Ascending aorta (tissue), 2 donors: Measurements from ENCODE around the gene NAV1. TPM values are rescaled to one million over a fixed set of nuclear protein-coding genes. Genes with fewer than 3 reads are reported as not detected.

Experiments used
- DNase-seq, 2 donors: peaks; one replicate each; pipeline ENCODE4 v3.0.0-alpha.2; 2019; ENCODE audit warnings: low spot score in 2 of 2
- H3K27ac ChIP-seq, 2 donors: fragments of 200-600 bp; sonication (generic); one replicate each; pipeline ENCODE4 v1.5.1; 2016 to 2017; ENCODE audit warnings: mild to moderate bottlenecking in 1 of 2
- H3K27me3 ChIP-seq: fragments of 200-600 bp; sonication (generic); one replicate; pipeline ENCODE4 v1.5.1; 2017
- H3K36me3 ChIP-seq, 2 donors: fragments of 200-600 bp; sonication (generic); one replicate each; pipeline ENCODE4 v1.5.1; 2016
- H3K4me1 ChIP-seq, 2 donors: fragments of 200-600 bp; sonication (generic); one replicate each; pipeline ENCODE4 v1.5.1; 2016 to 2017; ENCODE audit warnings: mild to moderate bottlenecking in 1 of 2
- H3K4me3 ChIP-seq, 2 donors: fragments of 200-600 bp; sonication (generic); one replicate each; pipeline ENCODE4 v1.5.1; 2016 to 2017; ENCODE audit warnings: mild to moderate bottlenecking in 1 of 2
- H3K9me3 ChIP-seq, 2 donors: fragments of 200-600 bp; sonication (generic); one replicate each; pipeline ENCODE4 v1.5.1; 2016
- intact Hi-C: fragments of 100-400 bp; cut with DNase I; formaldehyde crosslinking; loops from one replicate; pipeline ENCODE4 v1.15.1; 2023
- total RNA-seq: library from RNA; depleted of rRNA; stranded (reverse); fragments of >200 nt; gene quantifications from one replicate; pipeline ENCODE4 v1.1.0, GENCODE V29; 2016
- TF ChIP-seq, protein P1 (sequence below), 3 experiments: fragments of 200-600 bp in 2 of 3; fragments of 450-650 bp in 1 of 3; sonication (generic) in 2 of 3; IDR thresholded peaks; one replicate each; pipeline ENCODE4 v1.5.1; 2016 to 2019; ENCODE audit warnings: antibody characterized with exemption in 3 of 3, mild to moderate bottlenecking in 1 of 3, moderate library complexity in 1 of 3

The NAV1 gene
- total RNA-seq, 1 donor from 2014 or later: 131 TPM

DNA sequence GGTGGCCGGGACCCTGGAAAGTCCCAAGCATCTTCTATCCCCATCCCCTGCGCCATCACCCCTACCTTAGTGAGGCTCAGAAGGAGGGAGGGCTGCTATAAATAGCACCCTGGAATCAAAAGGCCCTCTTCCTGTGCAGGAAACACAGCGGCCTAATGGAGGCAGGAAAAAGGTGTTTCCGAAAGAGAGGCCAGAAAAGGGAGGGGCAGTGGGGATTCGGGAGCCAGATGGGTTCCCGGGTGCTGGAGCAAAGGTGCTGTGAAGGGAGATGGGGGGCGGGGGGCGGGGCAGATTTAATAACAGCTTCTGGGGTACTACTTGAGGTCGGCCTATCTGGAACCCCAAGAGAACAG, 16.6 kb downstream of the NAV1 start:
- no peak overlapping the region for H3K27ac ChIP-seq
- no peak for DNase-seq
- peaks cover 7 to 29% of the 10 kb centered on the region in 2 donors for H3K4me1 ChIP-seq
- TF ChIP-seq, protein P1, sequence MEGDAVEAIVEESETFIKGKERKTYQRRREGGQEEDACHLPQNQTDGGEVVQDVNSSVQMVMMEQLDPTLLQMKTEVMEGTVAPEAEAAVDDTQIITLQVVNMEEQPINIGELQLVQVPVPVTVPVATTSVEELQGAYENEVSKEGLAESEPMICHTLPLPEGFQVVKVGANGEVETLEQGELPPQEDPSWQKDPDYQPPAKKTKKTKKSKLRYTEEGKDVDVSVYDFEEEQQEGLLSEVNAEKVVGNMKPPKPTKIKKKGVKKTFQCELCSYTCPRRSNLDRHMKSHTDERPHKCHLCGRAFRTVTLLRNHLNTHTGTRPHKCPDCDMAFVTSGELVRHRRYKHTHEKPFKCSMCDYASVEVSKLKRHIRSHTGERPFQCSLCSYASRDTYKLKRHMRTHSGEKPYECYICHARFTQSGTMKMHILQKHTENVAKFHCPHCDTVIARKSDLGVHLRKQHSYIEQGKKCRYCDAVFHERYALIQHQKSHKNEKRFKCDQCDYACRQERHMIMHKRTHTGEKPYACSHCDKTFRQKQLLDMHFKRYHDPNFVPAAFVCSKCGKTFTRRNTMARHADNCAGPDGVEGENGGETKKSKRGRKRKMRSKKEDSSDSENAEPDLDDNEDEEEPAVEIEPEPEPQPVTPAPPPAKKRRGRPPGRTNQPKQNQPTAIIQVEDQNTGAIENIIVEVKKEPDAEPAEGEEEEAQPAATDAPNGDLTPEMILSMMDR (IDR thresholded peaks at IDR 0.05): no peak
- H3K27me3 ChIP-seq: no peaks in the 10 kb centered on the region
- H3K4me3 ChIP-seq: no peak overlapping the region
- no peaks in the 10 kb centered on the region for H3K9me3 ChIP-seq
- intact Hi-C loops: loop anchor here (5.0 kb wide), 1 partner anchor 47 kb away; no protein-coding TSS in a partner anchor
- no peaks in the 10 kb centered on the region for H3K36me3 ChIP-seq

DNA sequence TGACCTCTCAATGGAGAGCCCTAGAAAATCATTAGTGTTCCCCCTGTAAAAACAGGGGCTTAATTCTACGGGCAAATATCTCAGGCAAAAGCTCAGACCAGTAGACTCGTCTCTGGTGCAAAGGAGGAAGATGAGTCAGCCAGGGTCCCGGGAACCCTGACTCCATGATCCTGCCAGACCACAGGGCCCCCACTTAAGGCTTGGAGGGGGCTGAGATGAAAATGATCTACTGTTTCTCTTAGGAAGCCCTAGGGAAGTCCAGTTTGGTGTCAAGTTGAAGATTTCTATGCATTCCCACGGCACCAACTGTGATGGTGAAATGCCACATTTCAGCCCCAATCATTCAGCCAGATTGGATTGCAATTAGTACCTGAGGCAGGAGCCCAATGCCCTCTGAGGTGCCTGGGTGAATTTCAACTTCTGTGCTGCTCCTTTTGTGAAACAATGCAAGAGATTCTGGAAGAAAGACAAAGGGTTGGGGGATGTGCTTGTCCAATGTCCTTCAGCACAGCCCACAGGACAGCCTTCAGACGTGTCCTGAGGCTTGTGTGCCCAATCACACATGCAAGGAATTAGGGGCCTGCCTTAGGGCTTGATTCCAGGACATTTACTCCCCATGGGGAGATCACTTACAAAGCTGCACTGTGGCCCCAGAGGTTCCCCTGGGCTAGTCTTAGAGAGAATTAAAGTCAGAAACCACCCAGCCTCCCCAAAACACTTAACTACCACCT, 18.1 kb downstream of the NAV1 start:
- DNase-seq: no peak
- no peak overlapping the region for H3K27ac ChIP-seq
- no peak overlapping the region for H3K4me3 ChIP-seq
- H3K4me1 ChIP-seq: peaks cover 7 to 34% of the 10 kb centered on the region in 2 donors
- H3K36me3 ChIP-seq: no peaks in the 10 kb centered on the region
- intact Hi-C loops: loop anchor here (5.0 kb wide), 1 partner anchor 45 kb away; no protein-coding TSS in a partner anchor
- H3K27me3 ChIP-seq: no peaks in the 10 kb centered on the region
- TF ChIP-seq, protein P1 (IDR thresholded peaks at IDR 0.05): no peak
- H3K9me3 ChIP-seq: no peaks in the 10 kb centered on the region

DNA sequence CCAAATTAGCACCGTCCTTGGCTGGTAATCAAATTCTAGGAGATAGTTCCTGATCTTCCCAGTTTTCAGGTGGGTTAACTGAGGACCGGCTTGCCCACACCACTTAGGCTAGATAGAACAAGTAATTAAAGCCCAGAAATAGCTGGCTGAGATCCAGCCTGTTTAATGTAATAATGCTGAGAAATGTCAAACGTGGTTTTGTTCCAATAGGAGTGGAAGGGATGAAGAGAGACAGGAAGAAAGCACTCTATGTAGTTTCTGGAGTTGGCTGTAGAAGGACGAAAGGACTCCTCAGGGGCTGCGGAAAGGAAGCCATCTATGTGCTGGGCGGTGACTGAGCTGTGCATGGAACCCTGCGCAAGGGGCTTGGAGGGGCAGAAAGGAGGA, 18.6 kb downstream of the NAV1 start:
- Histone ChIP-seq H3K27me3 (no peaks in the 10 kb centered on the region), H3K4me1 (peaks cover 7 to 36% of the 10 kb centered on the region in 2 donors), H3K4me3 (no peak overlapping the region), H3K36me3 (no peaks in the 10 kb centered on the region), H3K9me3 (no peaks in the 10 kb centered on the region), H3K27ac (no peak overlapping the region)
- TF ChIP-seq, protein P1 (IDR thresholded peaks at IDR 0.05): no peak
- DNase-seq: no peak
- intact Hi-C loops: loop anchor here (5.0 kb wide), 1 partner anchor 45 kb away; no protein-coding TSS in a partner anchor

DNA sequence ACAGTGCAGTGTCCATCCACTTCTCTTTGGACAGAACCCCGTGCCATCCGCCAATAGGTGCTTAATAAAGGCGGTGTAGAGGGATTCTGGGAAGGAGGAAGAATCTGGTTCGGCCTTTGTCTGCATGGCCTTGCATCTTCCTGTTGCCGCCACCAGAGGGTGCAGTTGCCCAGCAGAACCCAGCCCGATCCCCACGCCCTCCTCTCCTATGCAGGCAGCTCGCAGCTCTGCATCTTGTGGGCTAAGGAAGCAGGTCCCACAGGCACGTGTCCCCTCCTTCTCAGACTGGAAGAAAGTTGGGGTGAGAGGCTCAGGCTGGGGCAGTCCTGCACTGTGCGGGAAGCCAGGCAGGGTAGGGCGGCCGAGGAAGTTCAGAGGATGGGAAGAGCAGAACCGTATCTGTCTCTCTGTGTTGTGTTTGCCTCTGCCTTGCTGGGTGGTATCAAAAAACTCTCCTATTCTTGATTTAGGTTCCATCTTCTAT, 20.8 kb downstream of the NAV1 start:
- Histone ChIP-seq H3K27ac (no peak overlapping the region), H3K4me3 (no peak overlapping the region), H3K9me3 (no peaks in the 10 kb centered on the region), H3K27me3 (no peaks in the 10 kb centered on the region), H3K4me1 (peaks cover 0 to 18% of the 10 kb centered on the region in 2 donors), H3K36me3 (no peaks in the 10 kb centered on the region)
- intact Hi-C loops: loop anchor here (1.0 to 5.0 kb wide), 6 partner anchors 29 to 233 kb away; no protein-coding TSS in a partner anchor
- peak in 1 of 2 donors; percentile 86 for DNase-seq
- TF ChIP-seq, protein P1 (IDR thresholded peaks at IDR 0.05): peak; percentile 89 to 96 (median 89)

DNA sequence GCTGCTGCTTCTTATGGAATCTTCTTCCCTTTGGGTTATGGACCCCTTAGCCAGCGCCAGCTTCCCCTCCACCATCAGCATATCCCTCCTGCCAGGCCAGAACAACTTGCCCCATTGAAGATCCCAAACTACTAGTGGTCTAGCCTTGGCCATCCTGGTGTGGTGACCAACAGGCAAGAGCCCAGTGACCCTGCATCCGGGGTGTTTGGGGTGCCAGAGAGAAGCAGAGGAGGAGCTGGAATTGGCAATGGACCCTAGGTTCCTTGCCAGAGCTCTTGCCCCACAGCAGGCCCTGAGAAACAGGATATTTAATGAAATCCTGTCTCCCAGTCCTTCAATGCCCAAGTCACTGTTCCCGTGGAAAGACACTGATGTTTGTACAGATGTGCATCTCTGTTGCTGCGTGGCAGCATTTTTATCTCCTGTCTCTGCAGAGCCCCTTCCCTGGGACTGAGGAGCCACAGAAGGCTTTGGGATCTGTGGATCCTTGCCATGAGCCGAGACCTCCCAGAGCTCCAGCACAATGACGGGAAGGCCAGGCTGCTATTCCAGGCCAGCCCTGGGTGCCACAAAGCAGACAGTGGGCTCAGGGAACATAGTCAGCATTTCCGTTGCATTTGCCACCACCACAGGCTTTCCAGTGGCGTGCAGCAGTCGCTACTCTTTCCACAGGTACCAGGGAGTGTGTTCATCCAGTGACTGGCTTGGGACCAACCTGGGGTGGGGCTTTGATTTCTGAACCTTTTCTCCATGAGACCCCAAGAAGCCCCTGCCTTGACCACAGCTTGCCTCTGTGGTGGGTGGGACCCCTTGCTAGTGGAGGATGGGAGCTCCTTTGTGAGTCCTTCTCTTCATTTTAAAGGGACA, 21.6 kb downstream of the NAV1 start:
- no peak overlapping the region for H3K27ac ChIP-seq
- no peaks in the 10 kb centered on the region for H3K9me3 ChIP-seq
- H3K27me3 ChIP-seq: no peaks in the 10 kb centered on the region
- TF ChIP-seq, protein P1 (IDR thresholded peaks at IDR 0.05): no peak
- no peak for DNase-seq
- intact Hi-C loops: loop anchor here (5.0 kb wide), 2 partner anchors 67 to 87 kb away; no protein-coding TSS in a partner anchor
- no peaks in the 10 kb centered on the region for H3K36me3 ChIP-seq
- no peak overlapping the region for H3K4me3 ChIP-seq
- peaks cover 0 to 19% of the 10 kb centered on the region in 2 donors for H3K4me1 ChIP-seq
